Measurements from ENCODE around the gene POLR2I. TPM values are rescaled to one million over a fixed set of nuclear protein-coding genes. Genes with fewer than 3 reads are reported as not detected.
A peak's percentile ranks its signal among the peaks of the same experiment; 100 is the strongest.

The POLR2I gene
- total and polyA plus RNA-seq, 9 of the 15 experiments (the other 6 are each of a cell fraction or from before 2014, with no cell fraction given), result 28.0 to 283 (median 123) TPM

DNA sequence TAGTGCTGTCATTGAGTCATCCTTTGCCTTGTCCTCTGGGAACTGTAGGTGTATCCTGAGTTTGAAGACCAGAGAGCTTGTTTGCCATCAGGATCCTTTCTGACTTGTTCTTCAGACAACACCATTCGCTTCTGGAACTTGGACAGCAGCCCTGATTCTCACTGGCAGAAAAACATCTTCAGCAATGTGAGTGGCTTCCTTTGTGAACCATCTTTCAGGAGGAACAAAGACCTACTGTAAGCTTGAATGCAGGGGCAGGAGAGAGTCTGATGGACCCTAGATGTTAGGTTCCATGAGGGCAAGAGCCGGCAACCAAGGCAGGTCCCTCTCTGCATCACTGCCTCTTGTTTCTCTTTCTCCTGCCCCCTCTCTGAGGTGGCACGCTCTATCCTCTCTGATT is 33.3 kb downstream of the POLR2I start:
- no peaks in the 10 kb centered on the region for H3K9me3 ChIP-seq (replicated peaks; ENCODE audit: control insufficient read depth, insufficient read depth, low read depth, low read length)
- no peak overlapping the region for H3K4me2 ChIP-seq (ENCODE audit: insufficient read depth, low read length)
- BruUV-seq (replicated peaks), result no TSS peak
- no peak overlapping the region for H2AFZ ChIP-seq (ENCODE audit: low read depth, low read length)
- no peaks in the 10 kb centered on the region for H3K4me1 ChIP-seq (replicated peaks in 1 of 2; ENCODE audit: control insufficient read depth in 2 of 2, insufficient read depth in 2 of 2, low read length in 2 of 2)
- no peaks in the 10 kb centered on the region for H3K27me3 ChIP-seq (ENCODE audit: control insufficient read depth in 2 of 2, insufficient read depth in 2 of 2, low read length in 2 of 2)
- ChIA-PET CTCF (ENCODE audit: low intra/inter-chr PET ratio) (no interaction called here), POLR2A (interaction anchor here (0.7 kb wide), 1 partner anchor 111 kb away, joined by 3 read pairs; no protein-coding TSS in a partner anchor)
- H3K27ac ChIP-seq (ENCODE audit: extremely low read depth, low read depth, low read length), result no peak overlapping the region
- in situ Hi-C loops (cut with MboI), result no loop called here
- 100% methylated on average over 2 of the region's 3 CpGs for WGBS (ENCODE audit: insufficient coverage, low coverage, missing lambda C conversion rate)
- DNase-seq (ENCODE audit: extremely low read depth in 1 of 4, low spot score in 3 of 4), result no peak
- peak; percentile 56 for FAIRE-seq
- intact Hi-C loops (cut with micrococcal nuclease), result no loop called here
- no peaks in the 10 kb centered on the region for H3K79me2 ChIP-seq (ENCODE audit: control insufficient read depth, insufficient read depth, low read length)
- H3K4me3 ChIP-seq, result no peak overlapping the region
- peaks cover 85% of the 10 kb centered on the region for H3K36me3 ChIP-seq (ENCODE audit: control insufficient read depth, insufficient read depth, low read length)
- no peak overlapping the region for H3K9ac ChIP-seq (ENCODE audit: insufficient read depth in 1 of 2, low read depth in 2 of 2, low read length in 2 of 2)
- H4K20me1 ChIP-seq (replicated peaks; ENCODE audit: control insufficient read depth, insufficient read depth, low read length), result no peaks in the 10 kb centered on the region; the same call in 1 of the 2 replicates
- ATAC-seq, result no peak
- H3K9me1 ChIP-seq (ENCODE audit: control insufficient read depth, insufficient read depth, low read length), result no peaks in the 10 kb centered on the region
- TF ChIP-seq CAMTA2 (CRISPR knock-in tag; conservative IDR thresholded peaks at IDR 0.05) (no peak), MEIS2 (IDR thresholded peaks at IDR 0.05; ENCODE audit: partially characterized antibody) (no peak), ZNF583 (CRISPR knock-in tag; IDR thresholded peaks at IDR 0.05) (no peak), TBP (optimal IDR thresholded peaks at IDR 0.05; ENCODE audit: low read depth, low read length) (no peak), TAL1 (IDR thresholded peaks at IDR 0.05) (no peak), SIX5 (IDR thresholded peaks at IDR 0.05; ENCODE audit: borderline replicate concordance in 1 of 2, insufficient read depth in 1 of 2, low read depth in 1 of 2, low read length in 2 of 2) (no peak), ZNF217 (CRISPR knock-in tag; IDR thresholded peaks at IDR 0.05) (no peak), RBM14 (IDR thresholded peaks at IDR 0.05; ENCODE audit: borderline replicate concordance, insufficient read depth, low read depth, low read length) (no peak), ILK (tag; IDR thresholded peaks at IDR 0.05; ENCODE audit: borderline replicate concordance, low read depth) (no peak), ZNF444 (CRISPR knock-in tag; IDR thresholded peaks at IDR 0.05) (no peak), ZZZ3 (IDR thresholded peaks at IDR 0.05) (no peak), SAFB2 (IDR thresholded peaks at IDR 0.05; ENCODE audit: borderline replicate concordance, low read depth, low read length, severe bottlenecking) (no peak), ZNF436 (CRISPR knock-in tag; IDR thresholded peaks at IDR 0.05) (no peak), ZNF253 (CRISPR knock-in tag; conservative IDR thresholded peaks at IDR 0.05) (no peak)
- TF ChIP-seq, protein P1, sequence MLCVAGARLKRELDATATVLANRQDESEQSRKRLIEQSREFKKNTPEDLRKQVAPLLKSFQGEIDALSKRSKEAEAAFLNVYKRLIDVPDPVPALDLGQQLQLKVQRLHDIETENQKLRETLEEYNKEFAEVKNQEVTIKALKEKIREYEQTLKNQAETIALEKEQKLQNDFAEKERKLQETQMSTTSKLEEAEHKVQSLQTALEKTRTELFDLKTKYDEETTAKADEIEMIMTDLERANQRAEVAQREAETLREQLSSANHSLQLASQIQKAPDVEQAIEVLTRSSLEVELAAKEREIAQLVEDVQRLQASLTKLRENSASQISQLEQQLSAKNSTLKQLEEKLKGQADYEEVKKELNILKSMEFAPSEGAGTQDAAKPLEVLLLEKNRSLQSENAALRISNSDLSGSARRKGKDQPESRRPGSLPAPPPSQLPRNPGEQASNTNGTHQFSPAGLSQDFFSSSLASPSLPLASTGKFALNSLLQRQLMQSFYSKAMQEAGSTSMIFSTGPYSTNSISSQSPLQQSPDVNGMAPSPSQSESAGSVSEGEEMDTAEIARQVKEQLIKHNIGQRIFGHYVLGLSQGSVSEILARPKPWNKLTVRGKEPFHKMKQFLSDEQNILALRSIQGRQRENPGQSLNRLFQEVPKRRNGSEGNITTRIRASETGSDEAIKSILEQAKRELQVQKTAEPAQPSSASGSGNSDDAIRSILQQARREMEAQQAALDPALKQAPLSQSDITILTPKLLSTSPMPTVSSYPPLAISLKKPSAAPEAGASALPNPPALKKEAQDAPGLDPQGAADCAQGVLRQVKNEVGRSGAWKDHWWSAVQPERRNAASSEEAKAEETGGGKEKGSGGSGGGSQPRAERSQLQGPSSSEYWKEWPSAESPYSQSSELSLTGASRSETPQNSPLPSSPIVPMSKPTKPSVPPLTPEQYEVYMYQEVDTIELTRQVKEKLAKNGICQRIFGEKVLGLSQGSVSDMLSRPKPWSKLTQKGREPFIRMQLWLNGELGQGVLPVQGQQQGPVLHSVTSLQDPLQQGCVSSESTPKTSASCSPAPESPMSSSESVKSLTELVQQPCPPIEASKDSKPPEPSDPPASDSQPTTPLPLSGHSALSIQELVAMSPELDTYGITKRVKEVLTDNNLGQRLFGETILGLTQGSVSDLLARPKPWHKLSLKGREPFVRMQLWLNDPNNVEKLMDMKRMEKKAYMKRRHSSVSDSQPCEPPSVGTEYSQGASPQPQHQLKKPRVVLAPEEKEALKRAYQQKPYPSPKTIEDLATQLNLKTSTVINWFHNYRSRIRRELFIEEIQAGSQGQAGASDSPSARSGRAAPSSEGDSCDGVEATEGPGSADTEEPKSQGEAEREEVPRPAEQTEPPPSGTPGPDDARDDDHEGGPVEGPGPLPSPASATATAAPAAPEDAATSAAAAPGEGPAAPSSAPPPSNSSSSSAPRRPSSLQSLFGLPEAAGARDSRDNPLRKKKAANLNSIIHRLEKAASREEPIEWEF (CRISPR knock-in tag; IDR thresholded peaks at IDR 0.05), result no peak
- TF ChIP-seq, protein P2, sequence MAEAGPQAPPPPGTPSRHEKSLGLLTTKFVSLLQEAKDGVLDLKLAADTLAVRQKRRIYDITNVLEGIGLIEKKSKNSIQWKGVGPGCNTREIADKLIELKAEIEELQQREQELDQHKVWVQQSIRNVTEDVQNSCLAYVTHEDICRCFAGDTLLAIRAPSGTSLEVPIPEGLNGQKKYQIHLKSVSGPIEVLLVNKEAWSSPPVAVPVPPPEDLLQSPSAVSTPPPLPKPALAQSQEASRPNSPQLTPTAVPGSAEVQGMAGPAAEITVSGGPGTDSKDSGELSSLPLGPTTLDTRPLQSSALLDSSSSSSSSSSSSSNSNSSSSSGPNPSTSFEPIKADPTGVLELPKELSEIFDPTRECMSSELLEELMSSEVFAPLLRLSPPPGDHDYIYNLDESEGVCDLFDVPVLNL (CRISPR knock-in tag; IDR thresholded peaks at IDR 0.05; ENCODE audit: low read depth), result no peak

All from K562 (cell line).